Mesothelial cell of epicardium (in vitro differentiated cells): Measurements from ENCODE around the gene TESMIN. TPM values are rescaled to one million over a fixed set of nuclear protein-coding genes. Genes with fewer than 3 reads are reported as not detected.

Source experiments
- DNase-seq, 2 experiments: peaks; one replicate each; pipeline ENCODE4 v3.0.0; 2021; ENCODE audit warnings: low spot score in 2 of 2; ENCODE audit not compliant: unreplicated experiment in 2 of 2
- H3K27ac Mint-ChIP-seq: 2 replicates; pipeline ENCODE4 v1.8.0; 2021; ENCODE audit warnings: mixed read lengths
- H3K27me3 Mint-ChIP-seq: 2 replicates; pipeline ENCODE4 v1.8.0; 2021; ENCODE audit warnings: low read depth, mixed read lengths
- H3K36me3 Mint-ChIP-seq: 2 replicates; pipeline ENCODE4 v1.8.0; 2021; ENCODE audit warnings: mixed read lengths
- H3K4me1 Mint-ChIP-seq: 2 replicates; pipeline ENCODE4 v1.8.0; 2021; ENCODE audit warnings: mixed read lengths
- H3K4me3 Mint-ChIP-seq: 2 replicates; pipeline ENCODE4 v1.8.0; 2021; ENCODE audit warnings: mild to moderate bottlenecking, moderate library complexity, mixed read lengths
- H3K9me3 Mint-ChIP-seq: 2 replicates; pipeline ENCODE4 v1.8.0; 2021; ENCODE audit warnings: mixed read lengths
- total RNA-seq: library from RNA; stranded (reverse); gene quantifications from 3 replicates; pipeline ENCODE4 v1.2.1, GENCODE V29; 2021
- TF ChIP-seq, protein P1 (sequence below): fragments of 200-600 bp; sonication (generic); IDR thresholded peaks from one replicate; pipeline ENCODE4 v1.5.0; 2021; ENCODE audit warnings: antibody characterized with exemption; ENCODE audit not compliant: unreplicated experiment

The TESMIN gene
- total RNA-seq, 1 donor from 2014 or later: 16.0 TPM

DNA sequence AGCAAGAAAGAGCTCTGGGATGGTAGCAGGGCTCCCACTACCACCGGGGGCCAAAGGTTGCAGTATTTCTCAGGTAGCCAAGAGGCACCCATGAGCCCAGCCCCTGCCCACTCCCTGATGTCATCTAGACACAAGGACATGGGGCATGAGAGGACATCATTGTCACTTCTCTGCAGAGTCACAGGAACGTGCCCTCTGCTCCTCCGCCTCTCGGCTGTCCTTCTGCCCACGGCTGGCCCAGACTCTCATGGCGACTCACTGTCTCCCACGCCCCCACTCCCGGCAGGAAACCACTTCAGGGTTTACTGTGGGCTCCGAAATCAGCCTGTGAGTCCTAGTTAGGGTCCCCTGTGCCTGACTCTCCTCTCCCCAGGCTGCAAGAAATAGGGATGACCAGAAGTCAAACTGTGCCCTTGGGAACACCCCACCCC lies 68.8 kb downstream of the TESMIN start:
- Mint-ChIP-seq H3K27ac (no peak overlapping the region), H3K4me3 (no peak overlapping the region), H3K4me1 (peaks cover 7% of the 10 kb centered on the region), H3K36me3 (no peaks in the 10 kb centered on the region), H3K27me3 (peaks cover 59% of the 10 kb centered on the region), H3K9me3 (no peaks in the 10 kb centered on the region)
- TF ChIP-seq, protein P1, sequence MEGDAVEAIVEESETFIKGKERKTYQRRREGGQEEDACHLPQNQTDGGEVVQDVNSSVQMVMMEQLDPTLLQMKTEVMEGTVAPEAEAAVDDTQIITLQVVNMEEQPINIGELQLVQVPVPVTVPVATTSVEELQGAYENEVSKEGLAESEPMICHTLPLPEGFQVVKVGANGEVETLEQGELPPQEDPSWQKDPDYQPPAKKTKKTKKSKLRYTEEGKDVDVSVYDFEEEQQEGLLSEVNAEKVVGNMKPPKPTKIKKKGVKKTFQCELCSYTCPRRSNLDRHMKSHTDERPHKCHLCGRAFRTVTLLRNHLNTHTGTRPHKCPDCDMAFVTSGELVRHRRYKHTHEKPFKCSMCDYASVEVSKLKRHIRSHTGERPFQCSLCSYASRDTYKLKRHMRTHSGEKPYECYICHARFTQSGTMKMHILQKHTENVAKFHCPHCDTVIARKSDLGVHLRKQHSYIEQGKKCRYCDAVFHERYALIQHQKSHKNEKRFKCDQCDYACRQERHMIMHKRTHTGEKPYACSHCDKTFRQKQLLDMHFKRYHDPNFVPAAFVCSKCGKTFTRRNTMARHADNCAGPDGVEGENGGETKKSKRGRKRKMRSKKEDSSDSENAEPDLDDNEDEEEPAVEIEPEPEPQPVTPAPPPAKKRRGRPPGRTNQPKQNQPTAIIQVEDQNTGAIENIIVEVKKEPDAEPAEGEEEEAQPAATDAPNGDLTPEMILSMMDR: no peak
- DNase-seq: no peak

DNA sequence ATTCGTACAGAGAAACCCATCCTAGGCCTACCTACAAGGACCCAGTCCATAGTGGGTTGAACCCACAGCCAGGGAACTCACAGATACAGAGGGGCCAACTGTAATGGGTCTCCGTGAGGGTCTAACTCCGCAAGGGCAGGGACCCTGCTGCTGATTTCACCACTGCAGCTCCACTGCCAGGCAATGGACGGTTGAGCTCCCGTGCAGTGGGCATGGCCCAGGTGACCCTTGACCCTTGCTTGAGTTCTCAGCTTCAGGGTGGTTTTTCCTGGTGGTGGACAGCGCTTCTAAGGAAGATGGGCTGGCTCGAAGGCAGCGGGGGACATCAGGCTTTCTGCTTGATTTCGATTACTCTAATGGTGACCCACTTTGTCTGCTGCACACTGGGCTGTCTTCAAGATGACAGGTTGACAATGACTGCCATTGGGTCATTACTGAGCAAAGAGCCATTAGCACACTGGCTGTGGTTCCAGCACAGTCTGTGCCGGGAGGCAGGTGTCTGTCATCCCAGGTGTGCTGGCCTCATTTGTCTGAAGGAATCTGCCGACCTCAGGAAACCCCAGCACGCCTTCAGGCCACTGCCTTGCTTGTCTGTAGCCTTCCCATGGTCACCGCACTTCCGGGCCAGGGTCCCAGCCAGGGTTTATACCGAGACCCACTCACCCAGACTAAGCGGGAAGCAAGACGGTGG lies 70.6 kb downstream of the TESMIN start:
- no peaks in the 10 kb centered on the region for H3K9me3 Mint-ChIP-seq
- no peak overlapping the region for H3K27ac Mint-ChIP-seq
- TF ChIP-seq, protein P1: no peak
- H3K4me1 Mint-ChIP-seq: peaks cover 5% of the 10 kb centered on the region
- no peak for DNase-seq
- H3K36me3 Mint-ChIP-seq: no peaks in the 10 kb centered on the region
- H3K27me3 Mint-ChIP-seq: peaks cover 41% of the 10 kb centered on the region
- H3K4me3 Mint-ChIP-seq: no peak overlapping the region

DNA sequence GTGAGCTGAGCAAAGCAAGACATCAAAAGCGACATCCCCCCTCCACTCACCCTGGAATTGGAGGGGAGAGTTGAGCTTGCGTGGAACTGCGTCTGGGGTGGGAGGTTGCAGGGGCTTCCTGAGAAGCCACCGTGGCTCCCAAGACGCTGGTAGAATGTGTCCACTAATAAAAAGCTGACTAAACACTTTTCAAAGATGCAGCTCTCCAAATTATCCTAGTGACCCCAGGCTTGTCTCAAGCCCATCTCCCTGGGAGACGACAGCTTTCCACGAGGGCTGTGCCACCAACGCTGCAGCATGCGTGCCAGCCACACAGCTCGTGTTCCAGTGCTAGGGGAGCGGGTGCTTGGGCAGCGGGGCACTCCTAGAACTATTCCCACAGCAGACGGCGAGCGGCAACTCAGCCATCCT lies 73.3 kb downstream of the TESMIN start:
- no peak overlapping the region for H3K27ac Mint-ChIP-seq
- H3K36me3 Mint-ChIP-seq: no peaks in the 10 kb centered on the region
- peaks cover 2% of the 10 kb centered on the region for H3K4me1 Mint-ChIP-seq
- H3K9me3 Mint-ChIP-seq: no peaks in the 10 kb centered on the region
- TF ChIP-seq, protein P1: no peak
- H3K27me3 Mint-ChIP-seq: peaks cover 19% of the 10 kb centered on the region
- H3K4me3 Mint-ChIP-seq: no peak overlapping the region
- DNase-seq: no peak

DNA sequence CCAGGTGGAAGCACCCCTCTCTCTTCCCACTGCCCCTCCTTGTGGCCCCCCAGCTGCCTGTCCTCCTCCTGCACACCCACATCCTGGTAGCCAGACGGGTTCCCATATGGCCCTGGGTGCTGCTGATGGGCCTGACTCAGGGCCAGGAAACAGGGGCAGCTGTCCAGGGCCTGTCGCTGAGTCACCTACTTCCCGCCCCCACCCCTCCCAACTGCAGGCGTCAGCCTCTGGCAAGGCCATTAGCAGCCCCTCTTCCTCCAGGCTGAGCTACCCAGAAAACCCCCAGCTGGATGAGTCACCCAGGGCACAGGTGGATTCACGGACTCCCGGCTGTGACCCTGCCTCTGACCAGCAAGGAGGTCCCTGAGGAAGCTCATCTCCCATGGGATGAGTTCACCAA lies 73.9 kb downstream of the TESMIN start:
- TF ChIP-seq, protein P1: no peak
- H3K36me3 Mint-ChIP-seq: no peaks in the 10 kb centered on the region
- H3K27me3 Mint-ChIP-seq: peaks cover 15% of the 10 kb centered on the region
- H3K4me1 Mint-ChIP-seq: peaks cover 2% of the 10 kb centered on the region
- no peak overlapping the region for H3K4me3 Mint-ChIP-seq
- no peak for DNase-seq
- no peaks in the 10 kb centered on the region for H3K9me3 Mint-ChIP-seq
- H3K27ac Mint-ChIP-seq: no peak overlapping the region

DNA sequence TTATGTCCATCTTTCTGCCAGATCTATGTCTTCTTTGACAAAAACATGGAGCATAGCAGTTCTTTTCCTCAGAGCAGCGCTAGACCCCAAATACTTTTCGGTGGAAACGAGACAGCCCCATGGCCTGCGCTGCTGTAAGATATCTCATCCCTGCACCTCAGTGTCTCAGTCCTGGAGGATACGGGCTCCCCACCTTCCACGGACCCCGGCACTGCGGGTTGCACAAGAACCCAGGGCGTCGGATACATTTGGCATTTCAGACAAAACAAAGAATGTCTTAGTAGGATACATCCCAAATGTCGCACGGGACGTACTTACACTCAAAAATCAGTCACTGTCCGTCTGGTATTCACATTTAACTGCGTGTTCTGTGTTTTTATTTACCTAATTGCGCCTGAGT lies 76.9 kb downstream of the TESMIN start:
- DNase-seq: no peak
- Mint-ChIP-seq H3K36me3 (no peaks in the 10 kb centered on the region), H3K4me1 (peaks cover 2% of the 10 kb centered on the region), H3K4me3 (no peak overlapping the region), H3K9me3 (no peaks in the 10 kb centered on the region), H3K27me3 (peaks cover 14% of the 10 kb centered on the region), H3K27ac (no peak overlapping the region)
- TF ChIP-seq, protein P1: no peak
